SU-DHL-6 (cell line): ENCODE data around the gene CAV1.

Experiments used
- H2AFZ ChIP-seq: fragments of 200-600 bp; sonication (generic); 2 replicates; pipeline ENCODE4 v1.6.1; 2014; ENCODE audit warnings: low read depth, mild to moderate bottlenecking, moderate library complexity, mixed read lengths, antibody characterized with exemption, low read length; ENCODE audit not compliant: severe bottlenecking
- H3F3A ChIP-seq: fragments of 200-600 bp; shearing (Covaris generic); 2 replicates; pipeline ENCODE4 v1.6.0; 2016; ENCODE audit warnings: antibody characterized with exemption, mild to moderate bottlenecking; ENCODE audit not compliant: insufficient read depth
- H3K27ac ChIP-seq: fragments of 200-600 bp; sonication (generic); 2 replicates; pipeline ENCODE4 v1.5.1; 2016; ENCODE audit warnings: low read depth, mild to moderate bottlenecking, low read length, moderate library complexity, mixed read lengths
- H3K27me3 ChIP-seq: fragments of 200-600 bp; sonication (generic), shearing (Covaris generic); 2 replicates; pipeline ENCODE4 v1.6.0; 2014; ENCODE audit warnings: mild to moderate bottlenecking, low read length
- H3K36me3 ChIP-seq: fragments of 200-600 bp; sonication (generic); 2 replicates; pipeline ENCODE4 v1.6.1; 2014; ENCODE audit warnings: mild to moderate bottlenecking, low read length, mixed read lengths
- H3K4me2 ChIP-seq: fragments of 300-600, 200-600 bp; shearing (Covaris generic), sonication (generic); 2 replicates; pipeline ENCODE4 v1.6.0; 2014; ENCODE audit warnings: low read length, low read depth, mild to moderate bottlenecking; ENCODE audit not compliant: poor library complexity, severe bottlenecking
- H3K4me3 ChIP-seq: fragments of 200-600 bp; sonication (generic); 2 replicates; pipeline ENCODE4 v1.5.1; 2014; ENCODE audit warnings: antibody characterized with exemption, low read length, mild to moderate bottlenecking, mixed read lengths; ENCODE audit not compliant: insufficient read depth, poor library complexity, severe bottlenecking
- H3K79me2 ChIP-seq: fragments of 200-600 bp; sonication (generic); 2 replicates; pipeline ENCODE4 v1.6.1; 2014; ENCODE audit warnings: mild to moderate bottlenecking, low read length, moderate library complexity; ENCODE audit not compliant: insufficient read depth
- H3K9ac ChIP-seq: fragments of 200-600 bp; sonication (generic); 2 replicates; pipeline ENCODE4 v1.7.0; 2014; ENCODE audit warnings: mild to moderate bottlenecking, low read length
- H3K9me2 ChIP-seq: fragments of 200-600 bp; sonication (generic); replicated peaks from 2 replicates; pipeline ENCODE4 v1.6.1; 2014; ENCODE audit warnings: low read length; ENCODE audit not compliant: insufficient read depth
- H3K9me3 ChIP-seq: fragments of 200-600 bp; sonication (generic); 2 replicates; pipeline ENCODE4 v1.6.1; 2014; ENCODE audit warnings: low read length, mixed read lengths; ENCODE audit not compliant: insufficient read depth
- H4K20me1 ChIP-seq: fragments of 200-600 bp; sonication (generic); 2 replicates; pipeline ENCODE4 v1.6.1; 2014; ENCODE audit warnings: low read depth, mild to moderate bottlenecking, antibody characterized with exemption, low read length, moderate library complexity, mixed read lengths
- CTCF ChIP-seq: fragments of 200-600 bp; sonication (generic); IDR thresholded peaks from one replicate; pipeline ENCODE4 v1.5.1; 2017; ENCODE audit warnings: antibody characterized with exemption, mild to moderate bottlenecking, low read length, moderate library complexity; ENCODE audit not compliant: insufficient read depth, poor library complexity, severe bottlenecking
- EZH2phosphoT487 ChIP-seq: fragments of 200-600 bp; sonication (generic), shearing (Covaris generic); conservative IDR thresholded peaks from 2 replicates; pipeline ENCODE4 v1.6.1; 2018; ENCODE audit warnings: mild to moderate bottlenecking, antibody characterized with exemption, low read length, moderate library complexity, mixed read lengths

Gene CAV1

GRCh38 chr7:116530107-116530820 is 5.4 kb downstream of the CAV1 start:
- no peak overlapping the region for H3K9ac ChIP-seq
- no peaks in the 10 kb centered on the region for H3K9me3 ChIP-seq
- H3K27me3 ChIP-seq: no peaks in the 10 kb centered on the region
- H2AFZ ChIP-seq: no peak overlapping the region
- no peak overlapping the region for H3K27ac ChIP-seq
- H3K9me2 ChIP-seq: no peaks in the 10 kb centered on the region
- TF ChIP-seq CTCF: no peak
- H3K36me3 ChIP-seq: no peaks in the 10 kb centered on the region
- H4K20me1 ChIP-seq: no peaks in the 10 kb centered on the region
- no peaks in the 10 kb centered on the region for H3K79me2 ChIP-seq
- no peak overlapping the region for H3K4me2 ChIP-seq
- H3K4me3 ChIP-seq: no peak overlapping the region
- no peaks in the 10 kb centered on the region for H3F3A ChIP-seq

GRCh38 chr7:116532102-116532688 is 7.4 kb downstream of the CAV1 start:
- no peaks in the 10 kb centered on the region for H4K20me1 ChIP-seq
- H3K9me3 ChIP-seq: no peaks in the 10 kb centered on the region
- TF ChIP-seq EZH2phosphoT487: no peak
- no peak for TF ChIP-seq CTCF
- no peak overlapping the region for H3K4me3 ChIP-seq
- no peaks in the 10 kb centered on the region for H3K79me2 ChIP-seq
- H3K27me3 ChIP-seq: no peaks in the 10 kb centered on the region
- H3K27ac ChIP-seq: no peak overlapping the region
- no peaks in the 10 kb centered on the region for H3F3A ChIP-seq
- no peaks in the 10 kb centered on the region for H3K9me2 ChIP-seq
- H3K9ac ChIP-seq: no peak overlapping the region
- no peak overlapping the region for H2AFZ ChIP-seq
- no peak overlapping the region for H3K4me2 ChIP-seq
- H3K36me3 ChIP-seq: no peaks in the 10 kb centered on the region

- no peaks in the 10 kb centered on the region for H3K27me3 ChIP-seq
- H3K4me2 ChIP-seq: no peak overlapping the region
- TF ChIP-seq CTCF: no peak
- no peak for TF ChIP-seq EZH2phosphoT487
- H4K20me1 ChIP-seq: no peaks in the 10 kb centered on the region
- H3K9ac ChIP-seq: no peak overlapping the region
- H3F3A ChIP-seq: no peaks in the 10 kb centered on the region
- no peaks in the 10 kb centered on the region for H3K79me2 ChIP-seq
- no peak overlapping the region for H3K27ac ChIP-seq
- no peak overlapping the region for H2AFZ ChIP-seq
- no peaks in the 10 kb centered on the region for H3K9me2 ChIP-seq
- no peaks in the 10 kb centered on the region for H3K36me3 ChIP-seq
- H3K9me3 ChIP-seq: no peaks in the 10 kb centered on the region
- no peak overlapping the region for H3K4me3 ChIP-seq
Measured at GRCh38 chr7:116534790-116535189, 10.0 kb downstream of the CAV1 start.
